ENCODE data around the gene CRABP2. TPM values are rescaled to one million over a fixed set of nuclear protein-coding genes. Genes with fewer than 3 reads are reported as not detected.
A peak's percentile ranks its signal among the peaks of the same experiment; 100 is the strongest.

Gene CRABP2
- total and polyA plus RNA-seq, 2 donors (not counting 3 experiments of a cell fraction or from before 2014, with no cell fraction given): 0.32 to 1.0 TPM

- ChIA-PET POLR2A (interaction anchor here (0.7 to 1.2 kb wide), 3 partner anchors 10 to 58 kb away, joined by 3 to 12 read pairs (median 7); partner anchors contain the start of gene NES), CTCF (interaction anchor here (1.2 to 4.8 kb wide), 2 partner anchors 9 to 23 kb away, joined by 4 to 59 read pairs; partner anchors contain the start of gene NES)
- TF ChIP-seq POLR2AphosphoS5 (IDR thresholded peaks at IDR 0.05; ENCODE audit: insufficient read depth, low read depth, low read length) (no peak), FOS (IDR thresholded peaks at IDR 0.05; ENCODE audit: borderline replicate concordance, insufficient read depth, low read length) (no peak), POLR2A (IDR thresholded peaks at IDR 0.05; ENCODE audit: low read depth, low read length) (no peak), EZH2 (IDR thresholded peaks at IDR 0.05; ENCODE audit: borderline replicate concordance, low read depth, low read length, severe bottlenecking) (no peak), MYC (IDR thresholded peaks at IDR 0.05; ENCODE audit: low read depth, low read length) (no peak)
- Histone ChIP-seq H3K9me3 (replicated peaks; ENCODE audit: control insufficient read depth, insufficient read depth, low read length) (no peaks in the 10 kb centered on the region), H2AFZ (ENCODE audit: low read depth, low read length) (no peak overlapping the region), H3K4me1 (ENCODE audit: control insufficient read depth, extremely low read depth, insufficient read depth, low read length) (peaks cover 33% of the 10 kb centered on the region), H3K4me3 (replicated peaks in 1 of 3; ENCODE audit: insufficient read depth in 1 of 3, low read depth in 1 of 3, low read length in 3 of 3) (no peak overlapping the region), H3K4me2 (ENCODE audit: insufficient read depth, low read length) (no peak overlapping the region), H3K79me2 (ENCODE audit: control insufficient read depth, insufficient read depth, low read length) (no peaks in the 10 kb centered on the region), H4K20me1 (replicated peaks; ENCODE audit: control insufficient read depth, extremely low read depth, insufficient read depth, low read length) (no peaks in the 10 kb centered on the region), H3K9me1 (replicated peaks; ENCODE audit: control insufficient read depth, extremely low read depth, insufficient read depth, low read length) (no peaks in the 10 kb centered on the region), H3K36me3 (ENCODE audit: control insufficient read depth in 2 of 2, extremely low read depth in 1 of 2, insufficient read depth in 2 of 2, low read length in 2 of 2) (no peaks in the 10 kb centered on the region), H3K27ac (ENCODE audit: insufficient read depth, low read depth, low read length) (no peak overlapping the region), H3K9ac (replicated peaks; ENCODE audit: extremely low read depth, insufficient read depth, low read length) (no peak overlapping the region), H3K27me3 (ENCODE audit: control insufficient read depth in 2 of 2, insufficient read depth in 2 of 2, low read length in 2 of 2) (no peaks in the 10 kb centered on the region)
- DNase-seq (ENCODE audit: low read depth, low spot score): no peak
- BruUV-seq (replicated peaks): no TSS peak
- FAIRE-seq: peak; percentile 47
- dilution Hi-C loops (cut with MboI; ENCODE audit: extremely low pct_ligation_motif_present, low sequenced_read_pairs): no loop called here
- intact Hi-C loops (cut with micrococcal nuclease): no loop called here
Measured at GRCh38 chr1:156666862-156667609, 38.3 kb downstream of the CRABP2 start.

- DNase-seq (ENCODE audit: low read depth, low spot score) (no peak), FAIRE-seq (no peak)
- intact Hi-C loops (cut with micrococcal nuclease): no loop called here
- Histone ChIP-seq H3K9ac (replicated peaks; ENCODE audit: extremely low read depth, insufficient read depth, low read length) (no peak overlapping the region), H3K4me3 (replicated peaks in 1 of 3; ENCODE audit: insufficient read depth in 1 of 3, low read depth in 1 of 3, low read length in 3 of 3) (no peak overlapping the region), H4K20me1 (replicated peaks; ENCODE audit: control insufficient read depth, extremely low read depth, insufficient read depth, low read length) (no peaks in the 10 kb centered on the region), H3K4me2 (ENCODE audit: insufficient read depth, low read length) (no peak overlapping the region), H3K79me2 (ENCODE audit: control insufficient read depth, insufficient read depth, low read length) (no peaks in the 10 kb centered on the region), H3K27me3 (ENCODE audit: control insufficient read depth in 2 of 2, insufficient read depth in 2 of 2, low read length in 2 of 2) (no peaks in the 10 kb centered on the region), H2AFZ (ENCODE audit: low read depth, low read length) (no peak overlapping the region), H3K9me3 (replicated peaks; ENCODE audit: control insufficient read depth, insufficient read depth, low read length) (no peaks in the 10 kb centered on the region), H3K4me1 (ENCODE audit: control insufficient read depth, extremely low read depth, insufficient read depth, low read length) (peaks cover 46% of the 10 kb centered on the region), H3K9me1 (replicated peaks; ENCODE audit: control insufficient read depth, extremely low read depth, insufficient read depth, low read length) (no peaks in the 10 kb centered on the region), H3K27ac (ENCODE audit: insufficient read depth, low read depth, low read length) (no peak overlapping the region), H3K36me3 (ENCODE audit: control insufficient read depth in 2 of 2, extremely low read depth in 1 of 2, insufficient read depth in 2 of 2, low read length in 2 of 2) (no peaks in the 10 kb centered on the region)
- POLR2A ChIA-PET: interaction anchor here (0.6 to 1.6 kb wide), 2 partner anchors 11 to 197 kb away, joined by 3 to 9 read pairs; no protein-coding TSS in a partner anchor
- no TSS peak for BruUV-seq (replicated peaks)
- dilution Hi-C loops (cut with MboI; ENCODE audit: extremely low pct_ligation_motif_present, low sequenced_read_pairs): no loop called here
- no peak for TF ChIP-seq GATA2 (IDR thresholded peaks at IDR 0.05; ENCODE audit: insufficient read depth, insufficient read length, low read depth, low read length)
- no peak for TF ChIP-seq MYC (IDR thresholded peaks at IDR 0.05; ENCODE audit: low read depth, low read length)
- TF ChIP-seq MAX (IDR thresholded peaks at IDR 0.05; ENCODE audit: insufficient read depth, insufficient read length): no peak
- TF ChIP-seq POLR2A (IDR thresholded peaks at IDR 0.05; ENCODE audit: low read depth, low read length): no peak
- no peak for TF ChIP-seq EZH2 (IDR thresholded peaks at IDR 0.05; ENCODE audit: borderline replicate concordance, low read depth, low read length, severe bottlenecking)
- TF ChIP-seq POLR2AphosphoS5 (IDR thresholded peaks at IDR 0.05; ENCODE audit: insufficient read depth, low read depth, low read length): no peak
- no peak for TF ChIP-seq CTCF (IDR thresholded peaks at IDR 0.05; ENCODE audit: extremely low read depth in 1 of 2, insufficient read depth in 1 of 2, low read depth in 1 of 2, low read length in 2 of 2)
- TF ChIP-seq FOS (IDR thresholded peaks at IDR 0.05; ENCODE audit: borderline replicate concordance, insufficient read depth, low read length): no peak
- TF ChIP-seq JUN (IDR thresholded peaks at IDR 0.05; ENCODE audit: borderline replicate concordance, insufficient read depth, insufficient read length, low read depth): no peak
- CTCF ChIA-PET: interaction anchor here (1.0 to 4.8 kb wide), 3 partner anchors 11 to 262 kb away, joined by 3 to 59 read pairs (median 6); partner anchors contain the start of gene NES
Measured at GRCh38 chr1:156665539-156665938, 39.8 kb downstream of the CRABP2 start.

Measured in endothelial cell of umbilical vein (primary cell).